Pancreas (tissue), 10 donors: ENCODE measurements around the gene ZFP36L2. TPM values are rescaled to one million over a fixed set of nuclear protein-coding genes. Genes with fewer than 3 reads are reported as not detected.

Experiments
- ATAC-seq, 4 donors: fragments of 200-7000 bp; cut with Tn5 transposase; one replicate each; pipeline versions ENCODE4 v1.8.0 to v1.9.1; 2020; ENCODE audit warnings: mild to moderate bottlenecking in 4 of 4, moderate library complexity in 4 of 4
- DNase-seq, 6 donors: peaks; one replicate each; pipeline ENCODE4 v3.0.0-alpha.2; 2020
- FAIRE-seq: peaks from 2 replicates; lab custom pipeline; 2012; peaks lifted over from hg19 to GRCh38; lab: Jason Lieb, UNC
- H3K27ac ChIP-seq, 4 donors: fragments of 200-600 bp; sonication (generic); 1 replicate in 3 of 4; 2 replicates in 1 of 4; pipeline versions ENCODE4 v1.5.0 to v1.8.0; 2020
- H3K27me3 ChIP-seq, 4 donors: fragments of 200-600 bp; one replicate each; pipeline ENCODE4 v1.8.0; 2021
- H3K36me3 ChIP-seq, 3 donors: fragments of 200-600 bp; sonication (generic) in 1 of 3; one replicate each; pipeline versions ENCODE4 v1.5.0 to v1.8.0; 2020 to 2021
- H3K4me1 ChIP-seq, 3 donors: fragments of 200-600 bp; one replicate each; pipeline ENCODE4 v1.8.0; 2021
- H3K4me3 ChIP-seq, 4 donors: fragments of 200-600 bp; sonication (generic) in 2 of 4; one replicate each; pipeline versions ENCODE4 v1.5.0 to v1.8.0; 2020 to 2021
- H3K9me3 ChIP-seq, 4 donors: fragments of 200-600 bp; one replicate each; pipeline ENCODE4 v1.8.0; 2021
- CTCF ChIP-seq, 4 donors: fragments of 200-600 bp; sonication (generic) in 3 of 4; IDR thresholded peaks; one replicate each; pipeline versions ENCODE4 v1.5.0 to v1.8.0; 2021; ENCODE audit warnings: antibody characterized with exemption in 4 of 4
- WGBS, 2 donors: extraction: QIAGEN DNeasy Blood & Tissue Kit; methylation state at CpG; one replicate each; pipeline ENCODE4 v1.1.7; 2013; 5-methylcytosine and 5-hydroxymethylcytosine counted together
- intact Hi-C, 3 donors: fragments of 100-400 bp; cut with DNase I; formaldehyde crosslinking; loops; one replicate each; pipeline versions ENCODE4 v1.11.1 to v1.14.2; 2022
- polyA plus RNA-seq, 2 donors: library from polyadenylated mRNA; stranded (reverse); fragments of 200-250 nt; gene quantifications; one replicate each; pipeline ENCODE4 v1.2.3, GENCODE V29; 2013
- total RNA-seq, 6 donors: library from RNA; stranded (reverse); fragmentation: NEBNext Ultra II Directional in 4 of 6; extraction: Animal tissue kit (Norgen Biotek cat#: 25700) in 4 of 6; gene quantifications; one replicate each; pipeline versions ENCODE4 v1.2.1 to v1.2.4, GENCODE V29; 2021 to 2023
- donor health status: healthy with polysubstance abuse.
- donor health status: DM: no; HTN: no; CAD: no; lungs with moderate emphysema.
- donor health status: DM: no; HTN: no; CAD: no.
- donor health status: control.
- donor health status: control.
- donor health status: Bipolar disorder and iron deficiency.
- donor health status: DM: yes; HTN: yes; CAD: no.
- donor health status: DM: no; HTN: no; CAD: no.
- donor health status: DM: no; HTN: no; CAD: no.
- donor health status: DM: yes; HTN: yes; CAD: no.

Gene ZFP36L2
- total and polyA plus RNA-seq, 8 donors, result 36.8 to 117 (median 54.6) TPM

GRCh38 chr2:43188561-43189386 lies 37.6 kb downstream of the ZFP36L2 start:
- intact Hi-C loops, result no loop called here
- Histone ChIP-seq H3K9me3 (no peaks in the 10 kb centered on the region), H3K27me3 (no peaks in the 10 kb centered on the region), H3K4me1 (peaks cover 14 to 19% (median 14%) of the 10 kb centered on the region in 3 donors), H3K27ac (no peak overlapping the region), H3K36me3 (no peaks in the 10 kb centered on the region), H3K4me3 (no peak overlapping the region)
- FAIRE-seq (no peak), ATAC-seq (no peak), DNase-seq (no peak)
- WGBS, 2 donors, result 87 to 88% methylated on average over 14 to 16 of the region's 16 CpGs
- no peak for TF ChIP-seq CTCF (IDR thresholded peaks at IDR 0.05)

- no peak for TF ChIP-seq CTCF (IDR thresholded peaks at IDR 0.05)
- Histone ChIP-seq H3K36me3 (no peaks in the 10 kb centered on the region), H3K27ac (no peak overlapping the region), H3K27me3 (no peaks in the 10 kb centered on the region), H3K4me3 (no peak overlapping the region), H3K4me1 (no peaks in the 10 kb centered on the region), H3K9me3 (no peaks in the 10 kb centered on the region)
- no peak for DNase-seq
- WGBS, 2 donors, result 89 to 91% methylated on average over 12 of the region's 12 CpGs
- peak in 1 of 4 donors; percentile 23 for ATAC-seq
- intact Hi-C loops, result no loop called here
- no peak for FAIRE-seq
These were observed 39.6 kb downstream of the ZFP36L2 start for GRCh38 chr2:43186679-43187374.

GRCh38 chr2:43186321-43186678 lies 40.1 kb downstream of the ZFP36L2 start:
- Histone ChIP-seq H3K27me3 (no peaks in the 10 kb centered on the region), H3K9me3 (no peaks in the 10 kb centered on the region), H3K4me3 (no peak overlapping the region), H3K27ac (no peak overlapping the region), H3K36me3 (no peaks in the 10 kb centered on the region), H3K4me1 (no peaks in the 10 kb centered on the region)
- 97 to 100% methylated on average over 6 of the region's 6 CpGs for WGBS, 2 donors
- TF ChIP-seq CTCF (IDR thresholded peaks at IDR 0.05), result no peak
- intact Hi-C loops, result no loop called here
- FAIRE-seq, result no peak
- ATAC-seq, result no peak
- no peak for DNase-seq

GRCh38 chr2:43185146-43185545 lies 41.3 kb downstream of the ZFP36L2 start:
- Histone ChIP-seq H3K4me3 (no peak overlapping the region), H3K4me1 (no peaks in the 10 kb centered on the region), H3K27me3 (no peaks in the 10 kb centered on the region), H3K27ac (no peak overlapping the region), H3K36me3 (no peaks in the 10 kb centered on the region), H3K9me3 (no peaks in the 10 kb centered on the region)
- 93% methylated on average over 4 of the region's 4 CpGs for WGBS, 2 donors
- no peak for FAIRE-seq
- no peak for ATAC-seq
- intact Hi-C loops, result no loop called here
- no peak for TF ChIP-seq CTCF (IDR thresholded peaks at IDR 0.05)
- no peak for DNase-seq
